Liver (tissue), 9 donors: ENCODE data around the gene WARS2. TPM values are rescaled to one million over a fixed set of nuclear protein-coding genes. Genes with fewer than 3 reads are reported as not detected.

Experiments
- DNase-seq: peaks from one replicate; pipeline ENCODE4 v3.0.0-alpha.2; 2017; ENCODE audit warnings: low spot score
- H3K27ac ChIP-seq, 2 donors: one replicate each; pipeline ENCODE4 v1.7.0; 2013; ENCODE audit warnings: inconsistent platforms in 2 of 2, low read length in 2 of 2, control low read depth in 1 of 2, low read depth in 1 of 2, mild to moderate bottlenecking in 1 of 2
- H3K27me3 ChIP-seq, 4 donors: one replicate each; pipeline versions ENCODE4 v1.6.1 to v1.7.0; 2013; ENCODE audit warnings: low read length in 3 of 4, inconsistent platforms in 1 of 4, mild to moderate bottlenecking in 1 of 4, moderate library complexity in 1 of 4; ENCODE audit not compliant: control insufficient read depth in 4 of 4, insufficient read depth in 4 of 4
- H3K36me3 ChIP-seq, 4 donors: one replicate each; pipeline versions ENCODE4 v1.6.1 to v1.7.0; 2013; ENCODE audit warnings: low read length in 3 of 4, mild to moderate bottlenecking in 3 of 4, low read depth in 1 of 4, moderate library complexity in 1 of 4; ENCODE audit not compliant: control insufficient read depth in 4 of 4, insufficient read depth in 3 of 4
- H3K4me1 ChIP-seq, 4 donors: one replicate each; pipeline versions ENCODE4 v1.6.1 to v1.7.0; 2013; ENCODE audit warnings: low read length in 3 of 4, mild to moderate bottlenecking in 3 of 4, moderate library complexity in 1 of 4; ENCODE audit not compliant: control insufficient read depth in 4 of 4, insufficient read depth in 4 of 4
- H3K4me3 ChIP-seq, 3 donors: one replicate each; pipeline versions ENCODE4 v1.6.1 to v1.7.0; 2013; ENCODE audit warnings: low read length in 3 of 3, control low read depth in 1 of 3, low read depth in 1 of 3, mild to moderate bottlenecking in 1 of 3
- H3K9ac ChIP-seq, 2 donors: one replicate each; pipeline ENCODE4 v1.7.0; 2013; ENCODE audit warnings: low read length in 2 of 2, mild to moderate bottlenecking in 2 of 2, moderate library complexity in 2 of 2, control low read depth in 1 of 2, low read depth in 1 of 2
- H3K9me3 ChIP-seq, 4 donors: one replicate each; pipeline versions ENCODE4 v1.6.1 to v1.7.0; 2013; ENCODE audit warnings: low read length in 3 of 4; ENCODE audit not compliant: control insufficient read depth in 4 of 4
- EGR1 ChIP-seq, 2 donors: IDR thresholded peaks; 2 replicates each; pipeline ENCODE4 v1.6.1; 2016 to 2018; ENCODE audit warnings: antibody characterized with exemption in 2 of 2, low read depth in 2 of 2
- FOXA1 ChIP-seq: IDR thresholded peaks from 2 replicates; pipeline ENCODE4 v1.6.1; 2016; ENCODE audit warnings: antibody characterized with exemption
- FOXA2 ChIP-seq: IDR thresholded peaks from 2 replicates; pipeline ENCODE4 v1.6.1; 2016; ENCODE audit warnings: antibody characterized with exemption
- HNF4A ChIP-seq, 2 donors: conservative IDR thresholded peaks; 2 replicates each; pipeline ENCODE4 v1.6.1; 2016; ENCODE audit warnings: antibody characterized with exemption in 2 of 2, mild to moderate bottlenecking in 2 of 2
- HNF4G ChIP-seq: IDR thresholded peaks from 2 replicates; pipeline ENCODE4 v1.6.1; 2016; ENCODE audit warnings: antibody characterized with exemption
- REST ChIP-seq: IDR thresholded peaks from 2 replicates; pipeline ENCODE4 v1.6.1; 2016; ENCODE audit warnings: antibody characterized with exemption, mild to moderate bottlenecking
- TAF1 ChIP-seq: conservative IDR thresholded peaks from 2 replicates; pipeline ENCODE4 v1.6.1; 2016; ENCODE audit warnings: antibody characterized with exemption, mild to moderate bottlenecking
- YY1 ChIP-seq: IDR thresholded peaks from 2 replicates; pipeline ENCODE4 v1.6.1; 2016; ENCODE audit warnings: antibody characterized with exemption, mild to moderate bottlenecking
- WGBS: extraction: QIAGEN DNeasy Blood & Tissue Kit; methylation state at CpG from one replicate; pipeline ENCODE4 v1.1.7; 2013; 5-methylcytosine and 5-hydroxymethylcytosine counted together
- polyA plus RNA-seq, 2 donors: library from polyadenylated mRNA; stranded (reverse) in 1 of 2; unstranded in 1 of 2; fragments of 200-250 nt in 1 of 2; fragments of >200 nt in 1 of 2; fragmentation: Nextera tagmentation in 1 of 2; extraction: Ambion mirVana in 1 of 2; gene quantifications; one replicate each; pipeline versions ENCODE4 v1.2.1 to v1.2.3, GENCODE V29; 2013 to 2015
- total RNA-seq, 2 donors: library from RNA; depleted of rRNA; stranded (reverse); fragments of >200 nt; gene quantifications; one replicate each; pipeline ENCODE4 v1.2.3, GENCODE V29; 2014
- TF ChIP-seq, protein P1 (sequence below): IDR thresholded peaks from 2 replicates; pipeline ENCODE4 v1.6.1; 2016; ENCODE audit warnings: antibody characterized with exemption
- TF ChIP-seq, protein P2 (sequence below): IDR thresholded peaks from 2 replicates; pipeline ENCODE4 v1.6.1; 2016; ENCODE audit warnings: antibody characterized with exemption
- TF ChIP-seq, protein P3 (sequence below): fragments of 150-350 bp; IDR thresholded peaks from 2 replicates; pipeline ENCODE4 v1.5.1; 2017; ENCODE audit warnings: improper control_type of control experiment, low read depth, low read length; ENCODE audit not compliant: missing input control
- donor health status: healthy.
- donor health status: healthy.
- donor health status: healthy.
- donor health status: healthy.
- donor health status: healthy.

WARS2 gene
- total and polyA plus RNA-seq, 4 donors: 3.5 to 14.5 (median 7.0) TPM

- H3K9me3 ChIP-seq: no peaks in the 10 kb centered on the region
- H3K4me1 ChIP-seq: no peaks in the 10 kb centered on the region
- no peak overlapping the region for H3K9ac ChIP-seq
- no peak overlapping the region for H3K4me3 ChIP-seq
- no peaks in the 10 kb centered on the region for H3K27me3 ChIP-seq
- TF ChIP-seq TAF1 (no peak), YY1 (no peak), HNF4G (no peak), HNF4A (conservative IDR thresholded peaks at IDR 0.05) (no peak)
- TF ChIP-seq, protein P1, sequence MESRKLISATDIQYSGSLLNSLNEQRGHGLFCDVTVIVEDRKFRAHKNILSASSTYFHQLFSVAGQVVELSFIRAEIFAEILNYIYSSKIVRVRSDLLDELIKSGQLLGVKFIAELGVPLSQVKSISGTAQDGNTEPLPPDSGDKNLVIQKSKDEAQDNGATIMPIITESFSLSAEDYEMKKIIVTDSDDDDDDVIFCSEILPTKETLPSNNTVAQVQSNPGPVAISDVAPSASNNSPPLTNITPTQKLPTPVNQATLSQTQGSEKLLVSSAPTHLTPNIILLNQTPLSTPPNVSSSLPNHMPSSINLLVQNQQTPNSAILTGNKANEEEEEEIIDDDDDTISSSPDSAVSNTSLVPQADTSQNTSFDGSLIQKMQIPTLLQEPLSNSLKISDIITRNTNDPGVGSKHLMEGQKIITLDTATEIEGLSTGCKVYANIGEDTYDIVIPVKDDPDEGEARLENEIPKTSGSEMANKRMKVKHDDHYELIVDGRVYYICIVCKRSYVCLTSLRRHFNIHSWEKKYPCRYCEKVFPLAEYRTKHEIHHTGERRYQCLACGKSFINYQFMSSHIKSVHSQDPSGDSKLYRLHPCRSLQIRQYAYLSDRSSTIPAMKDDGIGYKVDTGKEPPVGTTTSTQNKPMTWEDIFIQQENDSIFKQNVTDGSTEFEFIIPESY: no peak
- no peaks in the 10 kb centered on the region for H3K36me3 ChIP-seq
- 95% methylated on average over 1 of the region's 1 CpG for WGBS
- DNase-seq: no peak
- no peak overlapping the region for H3K27ac ChIP-seq
Observed at GRCh38 chr1:119150150-119150549, 9.7 kb upstream of the WARS2 start.

DNA sequence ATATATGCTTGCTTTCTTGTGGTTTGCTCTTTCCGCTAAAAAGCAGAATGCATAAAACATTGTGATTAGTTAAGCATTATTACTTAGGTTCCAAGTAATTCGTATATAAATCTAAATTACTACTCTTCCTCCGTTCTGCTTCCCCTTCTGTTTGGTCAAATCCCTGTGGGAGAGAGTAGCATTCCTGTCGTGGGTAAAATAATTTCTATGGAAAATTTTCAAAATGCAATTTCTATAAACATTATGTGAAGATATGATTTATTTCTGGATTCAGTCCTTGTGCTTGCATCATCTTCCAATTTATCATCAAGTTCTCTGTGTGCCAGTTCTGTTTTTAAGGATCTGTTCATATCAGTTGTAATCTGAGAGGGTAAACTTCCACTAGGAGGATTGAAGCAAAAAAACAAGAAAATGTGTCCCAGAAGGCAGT lies 7.2 kb upstream of the WARS2 start:
- no peaks in the 10 kb centered on the region for H3K36me3 ChIP-seq
- no peak overlapping the region for H3K4me3 ChIP-seq
- H3K27ac ChIP-seq: no peak overlapping the region
- no peaks in the 10 kb centered on the region for H3K9me3 ChIP-seq
- no peaks in the 10 kb centered on the region for H3K4me1 ChIP-seq
- H3K9ac ChIP-seq: no peak overlapping the region
- 85% methylated on average over 4 of the region's 4 CpGs for WGBS
- no peaks in the 10 kb centered on the region for H3K27me3 ChIP-seq
- TF ChIP-seq FOXA1 (no peak), HNF4A (conservative IDR thresholded peaks at IDR 0.05) (no peak), FOXA2 (no peak), TAF1 (no peak), REST (no peak), HNF4G (no peak), EGR1 (IDR thresholded peaks at IDR 0.05; ENCODE audit: low read depth in 2 of 2) (no peak)
- TF ChIP-seq, protein P2, sequence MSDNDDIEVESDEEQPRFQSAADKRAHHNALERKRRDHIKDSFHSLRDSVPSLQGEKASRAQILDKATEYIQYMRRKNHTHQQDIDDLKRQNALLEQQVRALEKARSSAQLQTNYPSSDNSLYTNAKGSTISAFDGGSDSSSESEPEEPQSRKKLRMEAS: no peak
- TF ChIP-seq, protein P1: no peak
- TF ChIP-seq, protein P3, sequence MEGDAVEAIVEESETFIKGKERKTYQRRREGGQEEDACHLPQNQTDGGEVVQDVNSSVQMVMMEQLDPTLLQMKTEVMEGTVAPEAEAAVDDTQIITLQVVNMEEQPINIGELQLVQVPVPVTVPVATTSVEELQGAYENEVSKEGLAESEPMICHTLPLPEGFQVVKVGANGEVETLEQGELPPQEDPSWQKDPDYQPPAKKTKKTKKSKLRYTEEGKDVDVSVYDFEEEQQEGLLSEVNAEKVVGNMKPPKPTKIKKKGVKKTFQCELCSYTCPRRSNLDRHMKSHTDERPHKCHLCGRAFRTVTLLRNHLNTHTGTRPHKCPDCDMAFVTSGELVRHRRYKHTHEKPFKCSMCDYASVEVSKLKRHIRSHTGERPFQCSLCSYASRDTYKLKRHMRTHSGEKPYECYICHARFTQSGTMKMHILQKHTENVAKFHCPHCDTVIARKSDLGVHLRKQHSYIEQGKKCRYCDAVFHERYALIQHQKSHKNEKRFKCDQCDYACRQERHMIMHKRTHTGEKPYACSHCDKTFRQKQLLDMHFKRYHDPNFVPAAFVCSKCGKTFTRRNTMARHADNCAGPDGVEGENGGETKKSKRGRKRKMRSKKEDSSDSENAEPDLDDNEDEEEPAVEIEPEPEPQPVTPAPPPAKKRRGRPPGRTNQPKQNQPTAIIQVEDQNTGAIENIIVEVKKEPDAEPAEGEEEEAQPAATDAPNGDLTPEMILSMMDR: no peak
- no peak for DNase-seq
